GM18526 (cell line): ENCODE results near the gene RASSF9.

Source experiments
- POLR2A ChIP-seq: IDR thresholded peaks from 3 replicates; pipeline ENCODE4 v1.6.1; 2011; ENCODE audit not compliant: insufficient read length; ENCODE audit errors: extremely low read depth

Gene RASSF9

DNA sequence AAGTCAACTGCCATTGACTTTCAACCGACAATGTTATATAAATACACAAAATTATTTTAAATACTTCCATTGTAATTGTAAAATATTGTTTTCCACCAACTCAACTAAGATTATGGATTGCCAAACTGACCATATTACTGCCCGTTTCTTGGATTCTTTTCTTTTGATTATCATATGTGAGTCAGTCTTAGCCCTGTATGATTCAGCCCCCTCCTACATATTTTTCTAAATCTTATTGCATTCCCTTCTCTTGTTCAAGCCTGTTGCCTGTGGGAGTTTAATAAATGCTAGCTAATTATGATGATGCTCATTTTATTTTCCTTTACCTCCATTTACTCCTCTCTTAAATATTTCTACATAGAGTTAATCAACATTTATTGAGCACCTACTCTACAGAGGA lies 6.8 kb downstream of the RASSF9 start:
- TF ChIP-seq POLR2A = no peak

DNA sequence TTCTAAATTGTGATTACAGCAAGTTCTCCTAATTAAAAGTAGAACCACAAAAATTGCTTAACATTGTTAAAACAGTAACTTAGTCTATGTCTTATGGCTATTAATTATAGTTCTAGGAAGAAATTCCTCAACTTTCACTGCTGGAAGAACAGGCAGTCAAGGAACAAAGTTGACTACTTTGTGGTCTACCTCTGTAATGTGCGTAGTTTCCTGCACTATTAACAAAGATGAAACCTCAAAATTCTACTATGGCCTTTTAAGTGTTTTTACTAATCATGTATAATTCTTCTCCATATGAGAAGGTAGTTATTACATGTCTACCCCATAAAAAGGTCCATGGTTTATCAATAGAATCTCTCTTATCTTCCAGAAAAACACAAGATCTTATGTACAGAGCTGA lies 7.6 kb downstream of the RASSF9 start:
- TF ChIP-seq POLR2A = no peak

DNA sequence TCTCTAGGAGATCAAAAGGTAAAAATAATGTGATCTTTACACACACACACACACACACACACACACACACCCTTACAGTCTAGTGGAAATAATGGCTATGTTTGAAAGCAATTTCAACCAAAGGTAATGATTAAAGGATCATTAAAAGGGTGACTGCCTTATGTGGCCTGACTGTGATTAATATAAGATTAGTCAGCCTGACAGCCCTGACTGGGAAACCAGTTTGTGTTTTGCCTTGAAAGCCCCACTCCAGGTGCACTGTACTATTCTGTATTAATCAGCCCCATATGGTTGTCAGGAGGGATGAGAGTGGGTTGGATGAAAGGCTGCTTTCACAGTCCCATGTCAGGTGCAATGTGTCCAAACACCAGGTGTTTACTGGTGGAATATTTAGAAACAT lies 10.5 kb downstream of the RASSF9 start:
- TF ChIP-seq POLR2A = no peak

DNA sequence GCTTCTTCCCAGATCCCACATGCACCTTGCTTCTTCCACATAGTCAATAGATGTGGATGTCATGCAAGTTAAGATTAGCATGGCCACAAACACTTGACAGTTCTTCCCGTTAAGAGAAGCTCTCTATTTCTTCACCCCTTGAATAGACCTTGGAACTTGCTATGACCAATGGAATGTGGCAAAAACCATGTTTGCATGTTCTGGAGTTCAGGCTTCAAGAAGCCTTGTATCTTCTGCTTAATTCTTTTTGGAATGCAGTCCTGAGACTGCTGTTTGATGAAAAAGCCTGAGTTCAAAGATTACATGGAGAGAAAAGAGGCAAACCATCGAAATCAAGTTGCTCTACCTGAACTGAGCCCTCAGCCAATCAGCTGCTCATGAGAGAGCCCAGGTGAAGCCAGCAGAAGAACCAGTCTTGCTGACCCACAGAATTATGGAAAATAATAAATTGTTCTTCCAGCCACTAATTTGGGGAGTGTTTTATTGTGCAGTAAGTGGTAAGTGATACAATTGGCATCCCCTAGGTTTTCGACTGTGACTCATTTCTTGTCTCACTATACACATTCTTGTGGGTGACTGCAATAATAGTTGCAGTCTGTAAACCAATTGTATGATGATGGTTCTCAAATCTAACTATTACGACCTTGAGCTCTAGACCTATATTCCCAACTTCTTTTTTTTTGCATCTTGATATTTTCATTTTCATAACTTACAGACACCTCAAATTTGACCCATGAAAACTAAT lies 12.6 kb downstream of the RASSF9 start:
- no peak for TF ChIP-seq POLR2A

DNA sequence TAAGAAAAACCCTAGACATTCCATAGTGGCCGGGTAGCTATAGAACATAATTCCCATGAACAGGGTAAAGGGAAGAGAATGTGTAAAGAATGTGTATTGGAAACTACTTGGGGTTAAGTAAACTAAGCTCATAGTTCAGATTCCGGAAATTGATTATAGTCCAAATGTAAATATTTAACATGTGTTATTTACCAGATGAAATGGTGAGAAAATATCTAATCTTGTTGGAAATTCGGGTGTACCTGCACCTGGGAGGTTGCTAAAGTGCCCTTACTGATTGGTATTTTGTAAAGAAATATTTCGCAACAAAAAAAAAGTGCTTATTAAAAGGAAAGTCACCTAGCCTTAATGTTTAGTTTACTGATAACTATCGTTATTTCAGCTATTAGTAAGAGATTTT lies 14.4 kb downstream of the RASSF9 start:
- no peak for TF ChIP-seq POLR2A

DNA sequence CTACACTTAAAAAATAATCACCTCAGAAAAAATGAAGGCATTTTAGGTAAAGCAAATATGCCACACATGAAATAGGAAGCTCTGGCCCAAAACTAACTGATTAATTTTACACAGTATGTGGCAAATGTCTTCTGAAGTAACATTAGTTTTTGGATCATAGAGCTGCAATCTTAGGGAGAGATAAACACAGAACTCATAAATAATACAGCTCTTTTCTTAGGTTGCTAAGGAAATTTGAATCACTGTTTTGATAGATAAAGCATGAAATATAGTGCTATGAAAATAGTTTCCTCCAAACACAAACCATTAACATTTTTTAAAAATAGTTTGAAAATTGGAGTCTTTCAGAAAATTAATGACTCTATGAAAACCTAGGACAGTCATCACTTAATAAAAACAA lies 15.0 kb downstream of the RASSF9 start:
- no peak for TF ChIP-seq POLR2A

DNA sequence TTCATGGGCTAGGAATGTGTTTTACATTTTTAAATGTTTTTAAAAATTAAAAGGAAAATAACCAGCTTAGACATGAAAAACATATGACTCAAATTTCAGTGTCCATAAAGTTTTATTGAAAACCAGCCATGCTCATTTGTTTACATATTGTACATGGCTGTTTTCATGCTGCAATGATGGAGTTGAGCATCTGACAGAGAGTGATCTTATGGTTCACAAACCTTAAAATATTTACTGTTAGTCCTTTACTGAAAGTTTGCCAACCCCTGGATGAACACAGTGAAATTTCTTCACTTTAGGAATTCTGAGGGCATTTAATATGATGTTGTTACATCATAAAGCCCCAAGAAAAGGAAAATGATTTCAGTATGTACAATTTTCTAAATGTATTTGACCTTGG lies 16.1 kb downstream of the RASSF9 start:
- no peak for TF ChIP-seq POLR2A

DNA sequence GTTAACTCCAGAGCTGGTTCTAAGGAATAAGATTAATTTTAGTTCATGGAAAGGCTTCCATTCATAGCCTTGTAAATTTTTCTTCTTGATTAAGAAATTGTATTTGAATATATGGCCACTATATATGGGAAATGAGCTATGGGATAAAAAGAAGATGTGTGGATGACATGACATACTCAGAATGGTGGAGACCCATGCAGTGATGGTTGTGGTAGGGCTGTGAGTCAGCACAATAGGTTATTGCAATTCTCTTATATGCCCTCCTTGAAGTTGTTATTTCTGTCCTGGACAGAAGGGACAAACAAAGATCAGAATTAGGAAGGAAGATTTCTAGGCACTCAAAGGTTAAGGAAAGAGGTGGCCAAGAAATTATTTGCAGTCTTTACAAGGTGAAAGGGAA lies 21.5 kb downstream of the RASSF9 start:
- TF ChIP-seq POLR2A = no peak

DNA sequence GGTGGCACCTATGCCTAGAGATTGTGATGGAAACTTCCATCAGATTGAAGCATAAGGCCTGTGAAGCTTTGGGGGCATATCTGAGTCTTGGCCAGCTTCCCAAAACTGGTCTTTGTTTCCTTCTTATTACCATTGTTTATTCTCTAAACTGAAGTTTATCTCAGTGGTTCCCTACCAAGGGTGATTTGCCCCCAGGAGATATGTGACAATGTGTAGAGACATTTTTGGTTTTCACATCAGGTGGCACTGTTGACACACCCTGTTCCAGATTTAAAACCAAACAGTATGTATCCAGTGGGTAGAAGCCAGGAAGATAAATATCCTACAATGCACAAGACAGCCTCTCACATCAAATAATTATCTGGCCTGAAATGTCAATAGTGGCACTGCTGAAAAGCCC lies 22.1 kb downstream of the RASSF9 start:
- TF ChIP-seq POLR2A = no peak

DNA sequence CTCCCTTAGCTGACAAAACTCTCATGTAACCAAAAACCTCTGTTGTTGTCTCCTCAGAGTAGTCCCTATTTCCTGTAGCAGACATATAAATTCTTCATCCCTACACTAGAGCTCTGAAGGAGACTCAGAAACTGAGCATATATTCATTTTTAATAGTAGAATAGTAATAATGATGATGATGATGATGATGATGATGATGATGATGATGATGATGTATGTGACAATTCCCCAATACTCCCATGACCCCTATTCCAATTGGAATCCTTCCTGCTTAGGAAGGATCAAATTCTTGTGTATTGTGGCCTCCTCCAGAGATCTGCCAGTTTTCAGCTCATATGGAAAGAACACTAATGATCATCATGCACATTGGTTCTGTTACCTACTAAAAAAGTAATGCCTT lies 26.7 kb downstream of the RASSF9 start:
- TF ChIP-seq POLR2A = no peak

DNA sequence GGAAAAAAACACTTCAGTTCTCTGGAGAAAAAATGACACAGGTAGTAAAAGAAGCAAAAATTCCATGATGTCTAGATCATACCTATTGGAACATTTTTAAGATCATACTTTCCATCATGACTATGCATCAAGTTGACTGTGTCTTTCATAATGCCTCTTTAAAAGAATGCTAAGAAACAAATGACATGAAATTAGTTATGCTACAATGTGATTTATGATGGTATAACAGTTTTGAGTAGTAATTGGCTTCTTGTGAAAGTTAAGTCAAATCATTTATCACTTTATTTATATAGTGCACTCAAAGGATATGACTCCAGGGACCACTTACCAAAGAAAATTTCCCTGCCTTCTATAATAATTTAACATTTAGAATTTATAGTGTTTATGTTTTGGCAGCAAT lies 28.5 kb downstream of the RASSF9 start:
- no peak for TF ChIP-seq POLR2A

DNA sequence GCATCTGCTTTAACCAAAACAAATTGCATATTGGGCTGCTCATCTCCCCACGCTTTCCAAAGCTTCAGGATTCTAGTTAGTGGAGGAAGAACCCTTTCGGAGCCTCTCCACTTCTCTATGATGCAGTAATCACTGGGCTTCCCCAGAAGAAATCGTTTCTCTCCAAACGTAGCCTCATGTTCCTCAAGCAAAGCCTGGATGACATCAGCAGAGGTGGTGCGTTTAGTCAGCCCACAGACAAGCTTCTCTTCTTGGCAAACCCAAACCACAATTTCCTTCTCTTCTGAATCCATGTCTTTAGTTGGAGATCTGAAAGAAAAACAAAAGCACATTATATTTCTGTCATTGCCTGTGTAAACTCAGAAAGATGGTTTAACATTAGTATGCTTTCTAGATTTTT lies 30.6 kb downstream of the RASSF9 start:
- no peak for TF ChIP-seq POLR2A

DNA sequence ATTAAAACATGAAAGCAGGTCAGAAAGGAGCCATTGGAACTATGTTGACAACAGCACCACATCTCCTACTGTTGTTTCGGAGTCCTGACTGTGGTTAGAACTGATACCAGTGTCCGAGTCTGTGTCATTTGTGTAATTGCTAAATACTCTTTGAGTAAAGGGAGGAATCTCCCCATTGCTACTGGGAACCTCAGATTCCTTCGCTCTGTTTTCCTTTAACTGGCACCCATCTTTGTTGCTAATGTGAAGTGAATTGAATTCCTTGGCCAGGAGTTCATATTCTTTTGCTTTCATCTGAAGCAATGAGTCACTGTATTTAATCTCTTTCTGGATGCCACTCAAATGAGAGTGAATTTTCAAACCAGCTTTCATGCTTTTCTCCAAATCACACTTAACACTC lies 31.5 kb downstream of the RASSF9 start:
- no peak for TF ChIP-seq POLR2A

DNA sequence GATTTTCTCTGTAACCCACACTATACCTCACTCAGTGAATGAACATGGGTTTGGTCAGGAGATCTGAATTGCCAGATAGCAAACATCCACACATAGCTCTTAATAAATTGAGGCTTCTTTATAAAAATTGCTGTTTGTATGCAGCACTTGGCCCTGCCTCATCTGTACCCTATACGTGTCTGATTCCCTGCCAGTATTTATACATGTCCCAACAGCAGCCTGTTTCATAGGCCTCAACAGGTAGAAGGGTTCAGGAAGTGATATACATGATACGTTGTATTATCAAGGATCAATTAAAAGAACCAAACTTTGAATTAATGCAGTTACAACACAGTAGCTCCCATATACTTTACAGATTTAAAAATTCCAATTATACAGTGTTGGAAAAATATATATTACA lies 32.3 kb downstream of the RASSF9 start:
- no peak for TF ChIP-seq POLR2A

DNA sequence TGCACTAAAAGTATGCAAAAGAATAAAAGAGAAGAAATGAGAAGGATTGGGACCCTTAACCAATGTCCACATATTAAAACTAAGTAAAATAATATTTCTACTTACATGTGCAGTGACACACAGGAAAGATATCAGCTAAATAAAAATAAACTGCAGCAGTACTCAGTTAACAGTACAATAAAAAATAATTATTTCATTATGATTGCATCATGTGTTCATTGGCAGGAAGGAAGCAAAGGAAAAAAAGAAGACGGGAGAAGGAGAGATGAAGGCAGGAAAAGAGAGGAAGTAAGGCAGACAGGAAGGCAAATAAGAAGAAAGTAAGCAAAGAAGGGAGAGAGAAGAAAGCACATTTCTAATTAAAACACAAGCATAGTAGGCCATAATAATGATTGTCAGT lies 33.0 kb downstream of the RASSF9 start:
- no peak for TF ChIP-seq POLR2A

DNA sequence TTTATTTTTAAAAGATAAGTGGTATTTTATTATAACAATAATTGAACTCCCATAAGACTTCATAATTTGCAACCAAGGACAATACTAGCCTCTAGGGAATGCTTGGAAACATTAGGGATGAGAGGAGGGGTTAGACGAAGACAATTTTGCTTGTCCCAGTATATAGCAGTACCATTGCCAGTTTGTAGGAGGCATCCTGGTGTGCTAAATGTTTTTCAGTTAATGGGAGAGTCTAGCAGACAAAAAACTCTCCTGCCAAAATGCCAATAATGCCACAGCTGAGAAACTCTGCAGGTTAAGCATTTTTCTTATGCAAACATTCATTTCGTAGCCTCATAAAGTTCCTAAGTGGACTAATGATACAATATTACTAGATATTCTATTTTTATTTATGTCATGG lies 38.1 kb downstream of the RASSF9 start:
- TF ChIP-seq POLR2A = no peak

DNA sequence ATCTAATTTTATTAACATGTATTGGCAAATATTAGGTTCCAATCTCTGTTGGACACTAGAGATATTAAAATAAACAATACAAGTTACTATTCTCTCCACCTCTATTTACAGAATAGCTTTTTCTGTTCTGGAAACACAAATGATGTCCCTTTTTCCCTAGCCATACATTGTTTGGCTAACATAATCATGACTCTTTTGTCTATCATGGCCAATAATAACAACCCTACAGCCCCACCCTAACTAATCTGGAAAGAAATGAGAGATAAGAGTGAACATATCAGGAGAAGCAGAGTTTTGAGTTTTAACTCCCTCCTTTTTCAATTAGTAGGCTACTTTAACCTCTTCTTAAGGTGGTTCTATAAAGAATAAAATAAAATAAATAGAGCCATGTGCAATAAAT lies 40.2 kb downstream of the RASSF9 start:
- TF ChIP-seq POLR2A = no peak
